DOHH2 (cell line): ENCODE data around the gene SPDYE2B.
"Not testable (repeated sequence)": the region's sequence is repeated elsewhere in the genome, so short reads cannot be mapped to it uniquely, and the experiment has no call there.

Experiments used
- H3F3A ChIP-seq: fragments of 200-600 bp; sonication (generic), shearing (Covaris generic); 2 replicates; pipeline ENCODE4 v1.6.0; 2016; ENCODE audit warnings: antibody characterized with exemption, mild to moderate bottlenecking; ENCODE audit not compliant: control insufficient read depth, insufficient read depth
- H3K27ac ChIP-seq: fragments of 200-600 bp; sonication (generic); 2 replicates; pipeline ENCODE4 v1.5.1; 2014; ENCODE audit warnings: low read depth, mild to moderate bottlenecking, low read length, moderate library complexity
- H3K27me3 ChIP-seq: fragments of 200-600 bp; sonication (generic); 2 replicates; pipeline ENCODE4 v1.6.1; 2014; ENCODE audit warnings: mild to moderate bottlenecking, low read length, mixed read lengths; ENCODE audit not compliant: control insufficient read depth
- H3K36me3 ChIP-seq: fragments of 200-600 bp; sonication (generic); 2 replicates; pipeline ENCODE4 v1.6.1; 2014; ENCODE audit warnings: mild to moderate bottlenecking, low read length, moderate library complexity, mixed read lengths; ENCODE audit not compliant: control insufficient read depth
- H3K4me1 ChIP-seq: fragments of 200-600 bp; sonication (generic); 2 replicates; pipeline ENCODE4 v1.6.1; 2014; ENCODE audit warnings: mild to moderate bottlenecking, low read length, mixed read lengths; ENCODE audit not compliant: control insufficient read depth
- H3K4me2 ChIP-seq: fragments of 200-600 bp; sonication (generic); 2 replicates; pipeline ENCODE4 v1.6.0; 2014; ENCODE audit warnings: mild to moderate bottlenecking, low read length, moderate library complexity
- H3K4me3 ChIP-seq: fragments of 200-600 bp; sonication (generic); 2 replicates; pipeline ENCODE4 v1.5.1; 2014; ENCODE audit warnings: mild to moderate bottlenecking, low read length, mixed read lengths
- H3K79me2 ChIP-seq: fragments of 200-600 bp; sonication (generic); 2 replicates; pipeline ENCODE4 v1.6.1; 2014; ENCODE audit warnings: mild to moderate bottlenecking, low read length, mixed read lengths; ENCODE audit not compliant: control insufficient read depth
- H3K9me2 ChIP-seq: fragments of 200-600 bp; sonication (generic); replicated peaks from 2 replicates; pipeline ENCODE4 v1.6.1; 2014; ENCODE audit warnings: mild to moderate bottlenecking, low read length, mixed read lengths; ENCODE audit not compliant: control insufficient read depth
- H3K9me3 ChIP-seq: fragments of 200-600 bp; sonication (generic); 2 replicates; pipeline ENCODE4 v1.6.1; 2014; ENCODE audit warnings: antibody characterized with exemption, low read length, mixed read lengths; ENCODE audit not compliant: control insufficient read depth, insufficient read depth
- H4K20me1 ChIP-seq: fragments of 200-600 bp; sonication (generic); 2 replicates; pipeline ENCODE4 v1.6.0; 2014; ENCODE audit warnings: low read depth, mild to moderate bottlenecking, antibody characterized with exemption, low read length, moderate library complexity; ENCODE audit not compliant: control insufficient read depth, insufficient read depth

SPDYE2B gene

GRCh38 chr7:102630622-102631021 lies 19.5 kb upstream of the SPDYE2B start:
- not testable (repeated sequence) for H3K9me3 ChIP-seq, H4K20me1 ChIP-seq, H3K9me2 ChIP-seq, H3K79me2 ChIP-seq, H3F3A ChIP-seq, H3K27me3 ChIP-seq, H3K4me1 ChIP-seq, H3K36me3 ChIP-seq, H3K4me3 ChIP-seq, H3K4me2 ChIP-seq, H3K27ac ChIP-seq

- H4K20me1 ChIP-seq, H3K27me3 ChIP-seq, H3K9me3 ChIP-seq, H3K27ac ChIP-seq, H3K9me2 ChIP-seq, H3F3A ChIP-seq, H3K4me2 ChIP-seq, H3K79me2 ChIP-seq, H3K36me3 ChIP-seq, H3K4me3 ChIP-seq, H3K4me1 ChIP-seq: not testable (repeated sequence)
Measured at GRCh38 chr7:102634299-102634698, 15.8 kb upstream of the SPDYE2B start.

- H3K4me3 ChIP-seq, H3K79me2 ChIP-seq, H3K27me3 ChIP-seq, H3K9me3 ChIP-seq, H3K9me2 ChIP-seq, H3K36me3 ChIP-seq, H3K4me2 ChIP-seq, H3K27ac ChIP-seq, H3F3A ChIP-seq, H4K20me1 ChIP-seq, H3K4me1 ChIP-seq: not testable (repeated sequence)
Measured at GRCh38 chr7:102635354-102635753, 14.8 kb upstream of the SPDYE2B start.

GRCh38 chr7:102636956-102637355 lies 13.2 kb upstream of the SPDYE2B start:
- not testable (repeated sequence) for H3K9me2 ChIP-seq

GRCh38 chr7:102638848-102639247 lies 11.3 kb upstream of the SPDYE2B start:
- H3K79me2 ChIP-seq, H3K4me3 ChIP-seq: not testable (repeated sequence)

More at GRCh38 chr7:102636956-102637355, 13.2 kb upstream of the SPDYE2B start:
- H3K36me3 ChIP-seq, H3K4me1 ChIP-seq, H4K20me1 ChIP-seq, H3K4me3 ChIP-seq, H3K27me3 ChIP-seq, H3K79me2 ChIP-seq, H3F3A ChIP-seq, H3K4me2 ChIP-seq, H3K9me3 ChIP-seq, H3K27ac ChIP-seq: not testable (repeated sequence)

GRCh38 chr7:102642691-102643090 lies 7.4 kb upstream of the SPDYE2B start, which contains the start of gene UPK3BL1:
UPK3BL1 (minus strand) TSS chr7:102642791; CDS start chr7:102642741, 50 bp downstream.
- H3F3A ChIP-seq, result not testable (repeated sequence)

More at GRCh38 chr7:102638848-102639247, 11.3 kb upstream of the SPDYE2B start:
- not testable (repeated sequence) for H3K9me2 ChIP-seq, H3K27me3 ChIP-seq, H3F3A ChIP-seq, H4K20me1 ChIP-seq, H3K4me1 ChIP-seq, H3K27ac ChIP-seq, H3K4me2 ChIP-seq, H3K9me3 ChIP-seq, H3K36me3 ChIP-seq

GRCh38 chr7:102643404-102643803 lies 6.7 kb upstream of the SPDYE2B start:
- H3K4me1 ChIP-seq, H3K79me2 ChIP-seq, H3K36me3 ChIP-seq, H3K27ac ChIP-seq, H3K9me3 ChIP-seq, H3K4me3 ChIP-seq, H3K9me2 ChIP-seq, H4K20me1 ChIP-seq, H3K4me2 ChIP-seq, H3K27me3 ChIP-seq, H3F3A ChIP-seq: not testable (repeated sequence)

More at GRCh38 chr7:102642691-102643090, 7.4 kb upstream of the SPDYE2B start, which contains the start of gene UPK3BL1:
- not testable (repeated sequence) for H4K20me1 ChIP-seq, H3K4me1 ChIP-seq, H3K27me3 ChIP-seq, H3K27ac ChIP-seq, H3K4me2 ChIP-seq, H3K9me2 ChIP-seq, H3K9me3 ChIP-seq, H3K4me3 ChIP-seq, H3K79me2 ChIP-seq, H3K36me3 ChIP-seq

- H4K20me1 ChIP-seq, H3K79me2 ChIP-seq, H3F3A ChIP-seq, H3K27ac ChIP-seq, H3K36me3 ChIP-seq, H3K9me2 ChIP-seq, H3K27me3 ChIP-seq, H3K4me3 ChIP-seq, H3K9me3 ChIP-seq, H3K4me2 ChIP-seq, H3K4me1 ChIP-seq: not testable (repeated sequence)
Measured at GRCh38 chr7:102647813-102648212, 2.3 kb upstream of the SPDYE2B start.
